Thoracic aorta (tissue), 2 donors: ENCODE results near the gene PHTF1. TPM values are rescaled to one million over a fixed set of nuclear protein-coding genes. Genes with fewer than 3 reads are reported as not detected.

Experiments used
- ATAC-seq: fragments of 150-250 bp; one replicate; pipeline ENCODE4 v1.8.0; 2017; ENCODE audit warnings: low read depth; ENCODE audit not compliant: insufficient number of reproducible peaks, low FRiP score
- DNase-seq: peaks from one replicate; pipeline ENCODE4 v3.0.0-alpha.2; 2020; ENCODE audit warnings: low spot score
- H3K27ac ChIP-seq, 2 donors: fragments of 200-600 bp; sonication (generic); 1 replicate in 1 of 2; 2 replicates in 1 of 2; pipeline ENCODE4 v1.5.1; 2016; ENCODE audit warnings: mild to moderate bottlenecking in 2 of 2, moderate library complexity in 2 of 2
- H3K27me3 ChIP-seq: fragments of 200-600 bp; sonication (generic); replicated peaks from 2 replicates; pipeline ENCODE4 v1.6.0; 2016; ENCODE audit warnings: mild to moderate bottlenecking; ENCODE audit not compliant: insufficient read depth
- H3K36me3 ChIP-seq: fragments of 200-600 bp; sonication (generic); one replicate; pipeline ENCODE4 v1.5.1; 2016
- H3K4me1 ChIP-seq, 2 donors: fragments of 200-600 bp; sonication (generic); 1 replicate in 1 of 2; 2 replicates in 1 of 2; pipeline versions ENCODE4 v1.5.1 to v1.6.0; 2016; ENCODE audit warnings: low read depth in 2 of 2, mild to moderate bottlenecking in 1 of 2; ENCODE audit not compliant: control insufficient read depth in 1 of 2
- H3K4me3 ChIP-seq: fragments of 200-600 bp; sonication (generic); 2 replicates; pipeline ENCODE4 v1.5.1; 2016; ENCODE audit warnings: mild to moderate bottlenecking
- H3K9me3 ChIP-seq: fragments of 200-600 bp; sonication (generic); 2 replicates; pipeline ENCODE4 v1.5.1; 2016
- total RNA-seq, 2 donors: library from RNA; depleted of rRNA; stranded (reverse); fragments of >200 nt; gene quantifications; one replicate each; pipeline versions ENCODE4 v1.1.0 to v1.2.3, GENCODE V29; 2016
- TF ChIP-seq, protein P1 (sequence below): fragments of 200-600 bp; sonication (generic); IDR thresholded peaks from one replicate; pipeline ENCODE4 v1.5.1; 2019; ENCODE audit warnings: antibody characterized with exemption

PHTF1 gene
- total RNA-seq, 2 donors from 2014 or later: 21.2 to 21.3 TPM

DNA sequence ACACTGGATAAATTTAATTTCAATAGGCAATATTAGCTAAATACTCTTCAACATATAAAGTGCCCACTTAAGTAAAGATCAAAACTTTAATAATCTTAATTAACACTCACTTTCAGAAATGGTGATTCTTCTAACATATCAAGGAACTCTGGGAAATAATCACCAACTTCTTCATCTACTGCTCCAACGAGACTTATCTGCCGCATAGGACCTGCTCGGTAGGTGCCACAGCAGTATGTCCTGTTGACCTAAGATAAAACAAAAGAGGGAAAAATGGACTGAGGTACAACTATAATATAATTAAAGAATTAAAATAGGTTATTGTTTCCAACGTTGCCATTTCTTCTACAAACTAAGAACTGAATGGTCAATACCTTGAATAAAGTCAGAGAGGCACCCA is 18.3 kb upstream of the PHTF1 start:
- no peaks in the 10 kb centered on the region for H3K9me3 ChIP-seq
- peaks cover 4 to 13% of the 10 kb centered on the region in 2 donors for H3K4me1 ChIP-seq
- H3K27me3 ChIP-seq: no peaks in the 10 kb centered on the region
- H3K4me3 ChIP-seq: no peak overlapping the region
- peaks cover 4% of the 10 kb centered on the region for H3K36me3 ChIP-seq
- ATAC-seq (no peak), DNase-seq (no peak)
- TF ChIP-seq, protein P1, sequence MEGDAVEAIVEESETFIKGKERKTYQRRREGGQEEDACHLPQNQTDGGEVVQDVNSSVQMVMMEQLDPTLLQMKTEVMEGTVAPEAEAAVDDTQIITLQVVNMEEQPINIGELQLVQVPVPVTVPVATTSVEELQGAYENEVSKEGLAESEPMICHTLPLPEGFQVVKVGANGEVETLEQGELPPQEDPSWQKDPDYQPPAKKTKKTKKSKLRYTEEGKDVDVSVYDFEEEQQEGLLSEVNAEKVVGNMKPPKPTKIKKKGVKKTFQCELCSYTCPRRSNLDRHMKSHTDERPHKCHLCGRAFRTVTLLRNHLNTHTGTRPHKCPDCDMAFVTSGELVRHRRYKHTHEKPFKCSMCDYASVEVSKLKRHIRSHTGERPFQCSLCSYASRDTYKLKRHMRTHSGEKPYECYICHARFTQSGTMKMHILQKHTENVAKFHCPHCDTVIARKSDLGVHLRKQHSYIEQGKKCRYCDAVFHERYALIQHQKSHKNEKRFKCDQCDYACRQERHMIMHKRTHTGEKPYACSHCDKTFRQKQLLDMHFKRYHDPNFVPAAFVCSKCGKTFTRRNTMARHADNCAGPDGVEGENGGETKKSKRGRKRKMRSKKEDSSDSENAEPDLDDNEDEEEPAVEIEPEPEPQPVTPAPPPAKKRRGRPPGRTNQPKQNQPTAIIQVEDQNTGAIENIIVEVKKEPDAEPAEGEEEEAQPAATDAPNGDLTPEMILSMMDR: no peak
- no peak overlapping the region for H3K27ac ChIP-seq

DNA sequence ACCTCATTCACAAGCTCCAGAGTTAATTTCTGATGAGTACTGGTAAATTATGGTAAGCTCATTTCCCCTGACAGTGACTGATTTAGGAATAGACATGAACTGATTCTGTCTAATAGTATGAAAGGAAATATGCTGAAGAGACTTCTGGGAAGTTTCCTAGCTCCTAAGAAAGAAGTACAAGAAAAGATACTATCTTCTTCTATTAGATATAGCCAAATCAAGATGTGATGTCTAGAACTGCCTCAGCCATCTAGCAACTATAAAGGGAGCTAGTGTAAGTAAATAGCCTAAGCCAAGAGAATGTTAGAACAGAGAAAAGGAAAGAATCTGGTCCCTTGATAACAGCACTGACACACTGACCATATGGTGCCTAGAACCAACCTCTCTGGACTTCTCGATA is 10.7 kb upstream of the PHTF1 start:
- Histone ChIP-seq H3K27ac (no peak overlapping the region), H3K36me3 (peaks cover 7% of the 10 kb centered on the region)
- ATAC-seq: no peak

DNA sequence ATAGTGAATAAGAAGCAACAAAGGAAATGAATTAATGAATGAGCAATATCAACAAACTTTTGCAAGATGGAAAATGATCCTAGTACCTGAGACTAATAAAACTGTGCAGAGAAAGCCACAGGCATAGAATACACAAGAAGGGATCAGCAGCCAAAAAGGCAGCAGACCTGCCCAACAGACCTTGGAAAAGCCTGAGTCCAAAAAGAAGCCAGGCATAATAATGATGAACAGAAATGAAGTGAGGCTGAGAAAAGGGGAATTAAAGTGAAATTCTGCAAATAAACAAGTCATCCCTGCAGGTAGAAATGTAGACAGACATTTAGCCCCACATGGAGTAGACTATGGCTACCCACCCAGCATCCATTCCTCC is 10.3 kb upstream of the PHTF1 start:
- peaks cover 0 to 9% of the 10 kb centered on the region in 2 donors for H3K4me1 ChIP-seq
- ATAC-seq: no peak

More for the DNA sequence above, 10.7 kb upstream of the PHTF1 start:
- Histone ChIP-seq H3K9me3 (no peaks in the 10 kb centered on the region), H3K27me3 (no peaks in the 10 kb centered on the region), H3K4me1 (peaks cover 0 to 9% of the 10 kb centered on the region in 2 donors), H3K4me3 (no peak overlapping the region)
- TF ChIP-seq, protein P1: no peak
- DNase-seq: no peak

DNA sequence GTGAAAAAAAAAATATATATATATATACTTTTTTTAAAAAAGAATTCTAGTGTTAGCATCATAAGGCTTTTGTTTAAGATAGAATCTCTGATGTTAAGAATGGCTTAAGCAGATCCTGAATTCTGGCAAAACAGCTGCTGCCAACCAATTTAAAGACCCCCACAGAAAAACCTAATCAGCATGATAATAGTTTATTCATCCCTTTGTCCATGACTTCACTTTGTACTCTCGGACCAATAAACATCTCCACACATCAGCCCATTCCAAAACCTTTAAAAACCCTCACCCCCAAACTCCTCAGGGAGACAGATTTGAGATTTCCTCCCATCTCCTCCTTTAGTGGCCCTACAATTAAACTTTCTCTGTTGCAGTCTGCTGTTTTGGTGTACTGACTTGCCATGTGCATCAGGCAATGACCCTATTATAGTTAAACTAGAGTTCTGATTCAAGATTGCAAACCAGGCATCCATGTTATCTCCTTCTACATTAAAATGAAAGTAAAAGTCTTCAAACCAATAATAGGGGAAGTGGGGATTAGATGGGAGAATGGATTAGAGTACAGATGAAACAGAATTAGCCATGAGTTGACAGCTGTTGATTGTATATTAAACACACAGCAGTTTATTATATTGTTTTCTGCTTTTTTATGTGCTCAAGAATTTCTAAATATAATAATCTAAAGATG is 9.8 kb upstream of the PHTF1 start:
- DNase-seq (no peak), ATAC-seq (no peak)
- H3K4me3 ChIP-seq: no peak overlapping the region
- TF ChIP-seq, protein P1: no peak
- H3K27ac ChIP-seq: no peak overlapping the region
- H3K4me1 ChIP-seq: peaks cover 0 to 9% of the 10 kb centered on the region in 2 donors
- H3K36me3 ChIP-seq: peaks cover 7% of the 10 kb centered on the region
- no peaks in the 10 kb centered on the region for H3K9me3 ChIP-seq
- no peaks in the 10 kb centered on the region for H3K27me3 ChIP-seq

More for the DNA sequence above, 10.3 kb upstream of the PHTF1 start:
- Histone ChIP-seq H3K36me3 (peaks cover 7% of the 10 kb centered on the region), H3K27me3 (no peaks in the 10 kb centered on the region), H3K27ac (no peak overlapping the region), H3K9me3 (no peaks in the 10 kb centered on the region), H3K4me3 (no peak overlapping the region)
- no peak for DNase-seq
- TF ChIP-seq, protein P1: no peak

DNA sequence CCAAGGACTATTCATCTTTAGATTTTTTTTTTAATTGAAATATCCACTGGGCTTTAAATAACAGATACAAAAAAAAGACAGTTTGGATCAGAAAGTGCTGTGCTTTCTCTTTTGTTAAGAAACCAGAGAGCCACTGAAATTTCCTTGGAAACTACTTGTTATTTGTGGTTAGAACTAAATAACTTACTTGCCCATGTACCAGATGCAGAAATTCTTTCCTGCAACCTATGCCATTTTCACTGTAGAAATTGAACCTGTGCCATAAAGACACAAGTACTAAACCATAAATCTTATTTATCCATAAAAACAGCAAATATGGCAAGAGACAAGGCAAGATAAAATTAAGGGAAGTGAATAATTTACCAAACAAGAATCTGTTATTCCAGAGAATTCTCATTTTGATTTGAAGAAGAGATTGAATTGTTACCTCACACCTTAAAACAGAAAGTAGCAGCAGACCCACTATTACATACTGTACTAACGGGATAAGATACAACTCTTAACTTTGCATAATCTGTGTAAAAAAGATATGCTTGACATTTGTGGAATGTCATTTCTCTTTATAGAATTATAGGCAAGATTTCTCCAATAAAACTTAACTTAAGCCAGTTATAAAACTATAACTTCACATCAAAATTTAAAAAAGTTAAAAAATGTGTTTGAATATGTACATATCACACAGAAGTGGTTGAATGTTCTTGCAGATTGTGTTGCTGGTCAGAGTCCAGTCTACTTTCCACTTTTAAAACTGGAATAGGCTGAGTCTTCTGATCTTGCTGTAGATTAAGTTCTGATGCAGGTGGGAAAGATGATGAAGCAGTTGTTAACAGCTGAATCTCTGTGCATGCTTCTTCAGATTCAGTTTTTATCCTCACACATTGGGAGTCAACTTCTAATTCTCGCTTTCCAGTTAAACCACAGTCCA is 6.3 kb upstream of the PHTF1 start:
- TF ChIP-seq, protein P1: no peak
- DNase-seq (no peak), ATAC-seq (no peak)
- H3K4me1 ChIP-seq: peaks cover 0 to 8% of the 10 kb centered on the region in 2 donors
- H3K4me3 ChIP-seq: no peak overlapping the region
- no peaks in the 10 kb centered on the region for H3K9me3 ChIP-seq
- H3K36me3 ChIP-seq: peaks cover 3% of the 10 kb centered on the region
- no peaks in the 10 kb centered on the region for H3K27me3 ChIP-seq
- H3K27ac ChIP-seq: no peak overlapping the region
